GM20000 (cell line): ENCODE measurements around the gene CCDC157.
A peak's percentile ranks its signal among the peaks of the same experiment; 100 is the strongest.

Source experiments
- DNase-seq: peaks from one replicate; pipeline ENCODE4 v3.0.0; 2012; ENCODE audit warnings: low spot score
- CTCF ChIP-seq: IDR thresholded peaks from 2 replicates; pipeline ENCODE4 v1.5.1; 2012; ENCODE audit warnings: mild to moderate bottlenecking, control low read depth; ENCODE audit errors: extremely low read depth, missing control alignments

Gene CCDC157

GRCh38 chr22:30312053-30312452, 44.8 kb upstream of the CCDC157 start:
- no peak for TF ChIP-seq CTCF
- no peak for DNase-seq

- no peak for TF ChIP-seq CTCF
- DNase-seq, result no peak
Measured at GRCh38 chr22:30313527-30314363, 43.1 kb upstream of the CCDC157 start.

GRCh38 chr22:30314915-30315314, 41.9 kb upstream of the CCDC157 start:
- peak; percentile 55 for DNase-seq
- no peak for TF ChIP-seq CTCF

GRCh38 chr22:30315962-30316576, 40.7 kb upstream of the CCDC157 start:
- no peak for TF ChIP-seq CTCF
- DNase-seq, result no peak

GRCh38 chr22:30317778-30318177, 39.0 kb upstream of the CCDC157 start:
- DNase-seq, result no peak
- no peak for TF ChIP-seq CTCF

GRCh38 chr22:30318799-30319419, 37.9 kb upstream of the CCDC157 start:
- no peak for DNase-seq
- no peak for TF ChIP-seq CTCF

- DNase-seq, result no peak
- TF ChIP-seq CTCF, result no peak
Measured at GRCh38 chr22:30320021-30320556, 36.7 kb upstream of the CCDC157 start.
